Kidney glomerular epithelial cell (primary cell): Measurements from ENCODE around the gene AZGP1.
"Not testable (repeated sequence)": the region's sequence is repeated elsewhere in the genome, so short reads cannot be mapped to it uniquely, and the experiment has no call there.

Experiments
- DNase-seq: peaks from one replicate; lab custom pipeline; 2025; lab: John Stamatoyannopoulos, UW

AZGP1 gene

DNA sequence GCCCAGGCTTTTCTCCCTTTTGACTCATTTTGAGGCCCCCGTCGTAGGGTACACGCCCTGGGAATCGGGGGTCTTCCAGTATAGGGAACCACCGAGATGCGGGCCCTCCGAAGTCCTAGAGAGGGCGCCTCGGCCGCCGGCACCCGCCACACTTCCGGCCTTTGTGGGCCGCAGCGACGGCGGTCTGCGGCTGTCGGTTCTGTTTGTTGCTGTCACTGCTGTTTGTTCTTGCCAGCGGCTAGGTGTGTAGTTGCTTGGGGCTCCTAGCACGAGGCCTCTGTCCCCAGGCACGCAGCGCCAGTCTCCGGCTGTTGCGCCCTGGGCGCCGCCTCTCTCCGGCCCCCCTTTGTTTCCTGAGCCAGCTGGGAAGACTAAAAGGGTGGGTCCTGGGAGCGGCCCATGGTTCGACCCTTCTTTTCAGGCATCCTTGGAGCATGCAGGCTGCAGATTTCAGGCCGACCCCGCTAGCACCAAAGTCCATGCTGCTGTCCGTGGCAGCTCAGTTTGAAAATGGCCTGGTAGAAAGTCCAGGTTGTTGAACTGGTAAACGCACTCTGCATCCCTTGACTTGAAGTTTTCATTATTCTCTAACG, 21.8 kb upstream of the AZGP1 start:
- no peak for DNase-seq

DNA sequence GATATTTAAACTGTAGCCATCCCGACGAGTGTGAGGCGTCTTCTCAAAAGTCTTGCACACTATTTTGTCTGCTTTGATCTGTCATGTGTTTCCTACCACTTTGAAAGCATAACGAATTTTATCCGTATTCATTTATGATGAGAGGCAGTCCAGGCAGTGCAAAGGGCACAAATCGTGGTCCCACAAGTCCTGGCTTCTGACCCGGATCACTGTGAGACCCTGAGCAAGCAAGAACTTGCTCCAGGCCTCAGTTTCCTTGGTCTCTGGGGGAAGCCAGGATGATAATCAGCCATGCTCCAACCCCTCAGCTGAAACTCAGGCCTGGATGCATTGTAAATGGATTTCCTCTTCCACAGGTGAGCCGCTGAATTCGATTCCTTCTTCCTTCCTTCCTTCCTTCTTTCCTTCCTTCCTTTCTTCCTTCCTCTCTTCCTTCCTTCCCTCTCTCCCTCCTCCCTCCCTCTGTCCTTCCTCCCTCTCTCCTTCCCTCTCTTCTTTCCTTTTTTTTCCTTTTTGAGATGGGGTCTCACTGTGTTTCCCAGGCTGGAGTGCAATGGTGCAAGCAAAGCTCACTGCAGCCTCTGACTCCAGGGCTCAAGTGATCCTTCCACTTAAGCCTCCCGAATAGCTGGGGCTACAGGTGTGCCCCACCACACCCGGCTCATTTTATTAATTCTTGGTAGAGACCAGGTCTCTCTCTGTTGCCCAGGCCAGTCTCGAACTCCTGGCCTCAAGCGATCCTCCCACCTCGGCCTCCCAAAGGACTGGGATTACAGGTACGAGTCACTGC, 21.1 kb upstream of the AZGP1 start:
- no peak for DNase-seq

DNA sequence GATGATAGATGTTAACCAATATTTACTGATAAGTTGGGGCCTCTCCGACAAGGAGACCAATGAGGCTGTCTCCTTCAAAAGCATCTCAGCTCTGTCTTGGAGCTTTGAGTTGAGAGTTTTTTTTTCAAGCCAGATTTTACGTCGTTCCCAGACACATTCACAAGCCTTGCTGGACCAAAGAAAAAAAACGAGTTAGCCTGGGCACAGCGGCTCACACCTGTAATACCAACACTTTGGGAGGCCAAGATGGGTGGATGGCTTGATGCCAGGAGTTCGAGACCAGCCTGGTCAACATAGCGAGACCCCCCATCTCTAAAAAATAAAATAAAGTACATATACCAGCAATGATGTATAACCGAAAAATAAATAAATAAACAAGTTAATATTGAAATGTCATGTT, 19.0 kb upstream of the AZGP1 start:
- no peak for DNase-seq

DNA sequence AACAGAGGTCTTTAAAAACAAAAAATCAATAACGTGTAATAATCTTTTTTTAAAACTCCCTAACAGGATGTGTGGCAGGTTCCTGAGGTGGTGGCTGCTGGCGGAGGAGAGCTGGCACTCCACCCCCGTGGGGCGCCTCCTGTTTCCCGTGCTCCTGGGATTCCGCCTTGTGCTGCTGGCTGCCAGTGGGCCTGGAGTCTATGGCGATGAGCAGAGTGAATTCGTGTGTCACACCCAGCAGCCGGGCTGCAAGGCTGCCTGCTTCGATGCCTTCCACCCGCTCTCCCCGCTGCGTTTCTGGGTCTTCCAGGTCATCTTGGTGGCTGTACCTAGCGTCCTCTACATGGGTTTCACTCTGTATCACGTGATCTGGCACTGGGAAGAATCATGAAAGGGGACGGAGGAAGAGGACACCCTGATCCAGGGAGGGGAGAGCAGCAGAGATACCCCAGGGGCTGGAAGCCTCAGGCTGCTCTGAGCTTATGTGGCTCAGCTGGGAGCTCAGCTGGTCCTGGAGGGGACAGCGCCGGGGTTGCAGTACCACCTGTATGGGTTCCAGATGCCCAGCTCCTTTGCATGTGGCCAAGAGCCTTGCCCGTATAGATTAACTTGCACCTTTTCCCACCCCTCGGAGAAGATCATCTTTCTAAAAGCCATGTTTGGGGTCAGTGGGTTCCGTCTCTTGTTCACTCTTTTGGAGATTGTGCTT, 16.7 kb upstream of the AZGP1 start:
- no peak for DNase-seq

DNA sequence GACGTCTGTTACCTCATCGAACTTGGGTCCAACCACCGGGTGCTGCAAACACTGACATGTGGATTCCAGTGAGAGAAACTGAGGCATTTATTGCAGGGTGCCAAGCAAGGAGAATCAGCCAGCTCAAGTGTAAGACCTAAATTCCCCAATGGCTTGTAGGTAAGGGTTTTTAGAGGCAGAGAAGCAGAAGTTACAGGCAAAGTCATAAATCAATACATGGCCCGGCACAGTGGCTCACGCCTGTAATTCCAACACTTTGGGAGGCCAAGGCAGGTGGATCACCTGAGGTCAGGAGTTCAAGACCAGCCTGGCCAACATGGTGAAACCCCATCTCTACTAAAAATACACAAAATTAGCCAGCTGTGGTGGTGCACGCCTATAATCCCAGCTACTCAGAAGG, 15.7 kb upstream of the AZGP1 start:
- not testable (repeated sequence) for DNase-seq

DNA sequence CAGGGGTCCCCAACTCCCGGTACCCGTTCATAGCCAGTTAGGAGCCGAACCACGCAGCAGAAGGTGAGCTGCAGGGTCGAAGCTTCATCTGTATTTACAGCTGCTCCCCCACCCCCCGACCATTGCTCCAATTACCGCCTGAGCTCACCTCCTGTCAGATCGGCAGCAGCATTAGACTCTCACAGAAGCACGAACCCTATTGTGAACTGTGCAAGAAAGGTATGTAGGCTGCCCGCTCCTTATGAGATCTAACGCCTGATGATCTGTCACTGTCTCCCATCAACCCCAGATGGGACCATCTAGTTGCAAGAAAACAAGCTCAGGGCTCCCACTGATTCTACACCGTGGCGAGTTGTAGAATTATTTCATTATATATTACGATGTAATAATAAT, 14.6 kb upstream of the AZGP1 start:
- no peak for DNase-seq

DNA sequence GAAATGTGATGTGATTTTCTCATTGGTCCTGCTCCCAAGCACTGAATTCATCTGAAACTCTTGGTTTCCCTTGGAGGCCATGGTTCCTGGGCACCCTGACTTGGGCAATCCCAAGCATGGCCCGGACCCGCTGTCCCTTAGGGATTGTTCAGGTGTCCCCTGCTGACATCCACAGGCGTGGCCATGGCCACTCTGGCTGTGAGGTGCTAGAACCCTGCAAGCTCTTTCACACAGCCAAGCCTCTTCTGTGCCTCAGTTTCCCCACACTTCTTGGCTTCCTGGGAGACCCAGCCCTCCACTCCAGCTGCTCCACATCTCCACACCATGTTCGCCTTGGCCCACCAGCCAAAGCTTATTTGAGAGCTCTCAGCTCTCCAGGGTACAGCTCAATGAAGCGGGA, 12.0 kb upstream of the AZGP1 start:
- DNase-seq, result no peak

DNA sequence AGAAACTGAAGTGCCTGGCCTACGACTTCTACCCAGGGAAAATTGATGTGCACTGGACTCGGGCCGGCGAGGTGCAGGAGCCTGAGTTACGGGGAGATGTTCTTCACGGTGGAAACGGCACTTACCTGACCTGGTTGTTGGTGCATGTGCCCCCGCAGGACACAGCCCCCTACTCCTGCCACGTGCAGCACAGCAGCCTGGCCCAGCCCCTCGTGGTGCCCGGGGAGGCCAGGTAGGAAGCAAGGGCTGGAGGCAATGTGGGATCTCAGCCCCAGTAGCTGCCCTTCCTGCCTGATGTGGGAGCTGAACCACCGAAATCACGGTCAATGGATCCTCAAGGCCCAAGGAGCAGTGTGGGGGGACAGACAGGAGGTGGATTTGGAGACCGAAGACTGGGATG, 11.5 kb upstream of the AZGP1 start:
- not testable (repeated sequence) for DNase-seq

DNA sequence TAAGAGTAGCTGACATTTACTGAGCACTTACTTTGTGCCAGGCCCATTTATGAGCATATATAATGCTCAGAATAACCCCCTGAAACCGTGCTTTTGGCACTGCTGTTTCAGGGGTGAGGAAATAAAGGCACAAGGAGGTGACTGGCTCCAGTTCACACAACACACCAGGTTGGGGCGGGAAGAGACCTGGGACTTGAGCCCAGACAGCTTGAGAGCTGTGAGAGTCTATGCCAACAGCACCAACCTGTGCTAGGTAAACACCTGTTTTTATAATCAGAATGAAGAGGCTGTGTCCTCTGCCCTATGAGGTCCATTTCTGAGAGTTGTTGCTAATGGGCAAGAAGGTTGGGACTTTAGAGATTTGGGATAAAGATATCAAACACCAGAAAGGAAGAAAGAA, 8.8 kb upstream of the AZGP1 start:
- no peak for DNase-seq

DNA sequence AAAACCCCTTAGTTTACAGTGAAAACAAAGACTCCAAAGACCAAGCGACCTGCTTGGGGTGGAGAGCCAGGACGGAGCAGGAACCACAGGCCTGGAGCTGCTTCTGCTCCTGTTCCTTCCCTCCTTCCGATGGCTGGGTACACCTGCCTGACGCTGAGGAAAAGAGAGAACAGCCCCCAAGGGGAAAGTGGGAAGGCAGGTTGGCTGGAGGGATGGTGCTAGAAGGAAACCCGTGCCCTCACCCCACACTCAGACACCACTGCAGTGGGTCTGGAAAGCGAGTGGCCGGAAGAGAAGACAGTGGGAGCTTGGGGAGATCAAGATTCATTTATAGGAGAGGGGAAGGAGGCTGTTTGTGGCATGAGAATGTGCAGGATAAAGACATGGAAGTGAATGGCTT, 5.2 kb upstream of the AZGP1 start:
- not testable (repeated sequence) for DNase-seq

DNA sequence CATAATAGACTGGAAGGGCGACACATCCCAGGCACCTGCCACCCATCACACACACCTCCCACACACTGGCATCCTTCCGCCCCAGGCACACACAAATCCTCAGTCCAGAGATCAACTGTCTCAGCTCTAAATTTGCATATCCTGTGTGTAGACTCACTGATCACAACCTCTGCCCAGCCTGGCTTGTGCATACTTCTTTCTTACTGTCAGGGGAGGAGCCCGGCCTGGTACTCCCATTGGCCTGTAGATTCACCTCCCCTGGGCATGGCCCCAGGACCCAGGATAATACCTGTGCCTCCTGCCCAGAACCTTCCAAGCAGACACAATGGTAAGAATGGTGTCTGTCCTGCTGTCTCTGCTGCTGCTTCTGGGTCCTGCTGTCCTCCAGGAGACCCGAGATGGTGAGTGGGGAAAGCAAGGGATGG, 4.6 kb upstream of the AZGP1 start:
- DNase-seq, result not testable (repeated sequence)

DNA sequence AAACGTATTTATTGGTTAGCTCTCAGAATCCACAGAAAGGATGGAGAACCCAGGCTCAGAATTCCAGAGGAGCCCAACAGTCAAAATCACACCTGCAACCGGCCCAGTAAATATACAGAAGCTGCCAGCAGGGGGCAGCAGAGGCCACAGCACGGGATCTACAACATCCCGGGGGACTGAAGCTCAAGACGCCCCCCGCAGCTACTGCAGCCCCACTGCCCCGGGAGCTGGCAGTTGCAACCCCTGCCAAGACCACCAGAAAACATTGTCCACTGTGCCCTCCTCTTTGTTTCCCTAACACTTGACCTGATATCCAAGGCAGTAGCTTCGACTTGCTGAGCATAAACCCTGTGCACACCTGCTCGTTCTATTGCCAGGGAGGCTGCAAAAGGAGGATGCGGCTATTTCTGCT, 4.0 kb upstream of the AZGP1 start:
- DNase-seq, result peak; percentile 24

DNA sequence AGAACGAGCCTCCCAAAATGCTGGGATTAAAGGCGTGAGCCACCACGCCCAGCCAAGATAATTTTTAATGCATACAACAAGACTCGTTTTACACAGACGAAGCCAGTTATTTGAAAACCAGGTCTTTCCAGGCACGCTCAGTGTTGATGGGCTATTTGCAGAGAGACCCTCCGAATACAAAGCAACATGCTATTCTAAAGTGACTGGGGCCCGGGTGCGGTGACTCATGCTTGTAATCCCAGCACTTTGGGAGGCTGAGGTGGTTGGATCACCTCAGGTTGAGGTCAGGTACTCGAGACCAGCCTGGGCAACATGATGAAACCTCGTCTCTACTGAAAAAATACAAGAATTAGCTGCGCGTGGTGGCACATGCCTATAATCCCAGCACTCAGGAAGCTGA, 795 bp upstream of the AZGP1 start:
- no peak for DNase-seq

DNA sequence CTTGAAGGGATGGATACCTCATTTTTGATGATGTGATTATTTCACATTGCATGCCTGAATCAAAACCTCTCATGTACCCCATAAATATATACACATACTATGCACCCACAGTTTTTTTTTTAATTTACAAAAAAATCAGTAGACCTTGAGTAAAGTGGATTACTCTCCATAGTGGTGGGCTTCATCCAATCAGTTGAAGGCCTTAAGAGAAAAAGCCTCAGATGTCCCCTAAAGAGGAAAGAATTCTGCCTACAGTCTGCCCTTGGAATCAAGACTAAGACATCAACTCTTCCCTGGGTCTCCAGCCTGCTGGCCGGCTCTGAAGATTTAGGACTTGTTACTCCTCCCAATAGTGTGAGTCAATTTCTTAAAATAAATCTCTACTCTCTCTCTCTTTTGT, 1.1 kb downstream of the AZGP1 start:
- DNase-seq, result no peak

DNA sequence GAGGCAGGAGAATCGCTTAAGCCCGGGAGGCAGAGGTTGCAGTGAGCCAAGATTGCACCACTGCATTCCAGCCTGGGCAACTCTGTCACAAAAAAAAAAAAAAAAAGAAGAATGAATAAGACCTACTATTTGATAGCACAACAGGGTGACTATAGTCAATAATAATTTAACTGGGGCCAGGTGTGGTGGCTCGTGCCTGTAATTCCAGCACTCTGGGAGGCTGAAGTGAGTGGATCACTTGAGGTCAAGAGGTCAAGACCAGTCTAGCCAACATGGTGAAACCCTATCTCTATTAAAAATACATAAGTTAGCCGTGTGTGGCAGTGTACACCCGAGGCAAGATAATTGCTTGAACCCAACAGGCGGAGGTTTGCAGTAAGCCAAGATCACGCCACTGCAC, 2.0 kb downstream of the AZGP1 start:
- not testable (repeated sequence) for DNase-seq

DNA sequence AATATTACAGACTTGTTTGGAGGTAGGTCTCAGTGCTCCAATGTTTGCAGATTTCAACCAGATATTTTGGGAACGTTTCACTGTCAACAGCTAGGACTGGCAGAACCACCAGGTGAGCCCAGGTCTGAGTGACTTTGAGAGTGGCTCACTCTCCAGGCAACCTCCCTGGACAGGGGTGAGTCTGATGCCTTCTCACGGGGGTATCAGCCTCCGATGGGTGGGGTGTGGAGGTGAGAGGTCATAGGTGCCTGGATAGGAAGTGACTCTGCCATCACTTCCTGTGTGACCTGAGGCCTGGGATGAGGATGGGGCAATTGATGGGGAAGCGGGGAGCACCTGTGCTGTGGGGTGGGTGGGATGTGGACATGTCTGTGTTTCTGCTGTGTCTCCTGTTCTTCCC, 4.6 kb downstream of the AZGP1 start:
- DNase-seq, result no peak

DNA sequence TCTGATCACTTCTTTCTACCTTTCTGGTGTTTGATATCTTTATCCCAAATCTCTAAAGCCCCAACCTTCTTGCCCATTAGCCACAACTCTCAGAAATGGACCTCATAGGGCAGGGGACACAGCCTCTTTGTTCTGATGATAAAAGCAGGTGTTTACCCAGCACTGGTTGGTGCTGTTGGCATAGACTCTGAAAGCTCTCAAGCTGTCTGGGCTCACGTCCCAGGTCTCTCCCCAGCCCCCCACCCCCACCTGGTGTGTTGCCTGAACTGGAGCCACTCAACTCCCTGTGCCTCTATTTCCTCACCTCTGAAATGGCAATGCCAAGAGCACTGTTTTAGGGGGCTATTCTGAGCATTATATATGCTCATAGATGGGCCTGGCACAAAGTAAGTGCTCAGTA, 6.0 kb downstream of the AZGP1 start:
- not testable (repeated sequence) for DNase-seq

DNA sequence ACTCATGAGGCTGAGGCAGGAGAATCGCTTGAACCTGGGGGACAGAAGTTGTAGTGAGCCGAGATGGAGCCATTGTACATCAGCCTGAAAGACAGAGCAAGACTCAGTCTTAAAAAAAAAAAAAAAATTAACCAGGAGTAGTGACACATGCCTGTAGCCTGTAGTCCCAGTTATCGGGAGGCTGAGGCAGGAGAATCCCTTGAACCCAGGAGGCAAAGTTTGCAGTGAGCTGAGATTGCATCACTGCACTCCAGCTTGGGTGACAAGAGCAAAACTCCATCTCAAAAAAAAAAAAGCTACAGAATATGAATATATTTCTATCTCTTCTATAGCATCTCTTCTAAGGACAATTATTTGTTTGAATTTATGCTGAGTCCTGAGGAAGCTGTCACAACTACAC, 6.5 kb downstream of the AZGP1 start:
- no peak for DNase-seq

DNA sequence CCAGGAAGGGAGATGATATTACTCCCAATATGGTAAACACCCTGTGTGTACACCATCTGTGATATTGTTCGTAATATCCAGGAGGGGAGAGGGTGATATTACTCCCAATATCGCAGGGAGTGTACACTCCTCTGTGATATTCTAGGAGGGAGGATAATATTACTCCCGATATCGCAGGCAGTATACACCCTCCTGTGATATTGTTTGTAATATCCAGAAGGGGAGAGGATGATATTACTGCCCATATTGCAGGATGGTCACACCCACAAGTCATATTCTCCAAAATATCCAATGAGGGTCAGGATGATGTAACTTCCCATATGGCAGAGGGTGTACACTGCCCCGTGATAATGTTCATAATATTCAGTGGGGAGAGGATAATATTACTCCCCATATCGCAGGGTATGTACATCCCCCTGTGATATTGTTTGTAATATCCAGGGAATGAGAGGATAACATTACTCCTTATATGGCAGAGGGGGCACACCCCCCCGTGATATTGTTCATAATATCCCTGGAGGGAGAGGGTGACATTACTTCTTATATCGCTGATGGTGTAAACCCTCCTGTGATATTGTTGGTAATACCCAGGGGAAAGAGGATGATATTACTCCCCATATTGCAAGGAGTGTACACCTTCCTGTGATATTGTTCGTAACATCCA, 17.1 kb downstream of the AZGP1 start:
- DNase-seq, result no peak

DNA sequence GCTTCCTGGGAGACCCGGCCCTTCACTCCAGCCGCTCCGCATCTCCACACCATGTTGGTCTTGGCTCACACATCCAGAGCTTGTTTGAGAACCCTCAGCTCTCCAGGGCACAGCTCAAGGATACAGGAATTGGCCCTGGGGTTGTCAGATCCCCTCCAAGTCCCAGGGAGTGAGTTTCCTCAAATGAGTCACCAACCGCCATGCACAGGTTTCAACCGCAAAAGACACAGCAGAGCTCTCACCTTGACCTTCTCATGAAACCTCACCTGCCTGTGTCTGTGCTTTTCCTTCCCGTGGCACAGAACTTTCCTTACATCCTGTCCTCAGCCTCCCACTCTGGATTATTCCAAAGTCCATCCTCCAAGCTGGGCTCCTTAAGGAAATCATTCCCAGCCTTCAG, 20.6 kb downstream of the AZGP1 start:
- DNase-seq, result no peak

DNA sequence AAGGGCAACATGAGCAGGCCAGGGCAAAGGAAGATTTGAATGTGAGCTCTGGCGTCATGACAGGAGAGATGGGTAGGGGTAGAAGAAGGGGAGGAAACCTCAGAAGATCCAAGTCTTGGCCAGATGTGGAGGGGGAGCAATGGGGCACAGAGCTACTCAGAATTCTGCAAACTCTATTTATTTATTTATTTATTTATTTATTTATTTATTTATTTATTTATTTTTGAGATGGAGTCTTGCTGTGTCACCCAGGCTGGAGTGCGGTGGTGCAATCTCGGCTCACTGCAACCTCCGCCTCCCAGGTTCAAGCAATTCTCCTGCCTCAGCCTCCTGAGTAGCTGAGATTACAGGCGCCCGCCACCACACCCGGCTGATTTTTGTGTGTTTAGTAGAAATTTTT, 21.2 kb downstream of the AZGP1 start:
- not testable (repeated sequence) for DNase-seq

DNA sequence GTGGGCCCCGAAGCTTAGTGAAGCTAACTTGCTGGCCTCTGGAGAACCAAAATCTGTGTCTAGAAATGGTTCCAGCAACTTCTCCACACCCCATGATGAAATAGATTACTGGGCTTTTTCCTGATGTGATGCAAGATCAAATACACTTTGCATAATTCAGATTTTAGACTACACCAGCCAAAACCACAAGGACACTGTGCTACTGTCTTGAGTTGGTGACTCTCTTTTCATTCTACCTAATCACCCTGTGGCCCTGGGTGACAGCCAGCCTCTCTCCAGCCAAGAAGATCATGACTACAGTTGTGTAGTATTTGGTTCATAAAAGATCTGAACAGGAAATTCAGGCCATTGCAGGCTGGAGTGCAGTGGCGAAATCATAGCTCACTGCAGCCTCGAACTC, 22.2 kb downstream of the AZGP1 start:
- no peak for DNase-seq

DNA sequence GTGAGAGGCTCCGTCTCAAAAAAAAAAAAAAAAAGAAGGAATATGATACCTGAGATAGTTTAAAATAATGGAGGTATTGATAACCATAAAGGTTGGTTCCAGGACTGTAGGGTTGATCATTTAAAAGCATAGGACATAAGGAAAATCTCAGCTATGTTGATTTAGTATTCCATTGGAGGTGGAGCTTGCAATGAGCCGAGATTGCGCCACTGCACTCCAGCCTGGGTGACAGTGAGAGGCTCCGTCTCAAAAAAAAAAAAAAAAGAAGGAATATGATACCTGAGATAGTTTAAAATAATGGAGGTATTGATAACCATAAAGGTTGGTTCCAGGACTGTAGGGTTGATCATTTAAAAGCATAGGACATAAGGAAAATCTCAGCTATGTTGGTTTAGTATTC, 23.2 kb downstream of the AZGP1 start:
- DNase-seq, result not testable (repeated sequence)
